ENCODE data around the gene TRIO.
"Not testable (repeated sequence)": the region's sequence is repeated elsewhere in the genome, so short reads cannot be mapped to it uniquely, and the experiment has no call there.

Gene TRIO

DNA sequence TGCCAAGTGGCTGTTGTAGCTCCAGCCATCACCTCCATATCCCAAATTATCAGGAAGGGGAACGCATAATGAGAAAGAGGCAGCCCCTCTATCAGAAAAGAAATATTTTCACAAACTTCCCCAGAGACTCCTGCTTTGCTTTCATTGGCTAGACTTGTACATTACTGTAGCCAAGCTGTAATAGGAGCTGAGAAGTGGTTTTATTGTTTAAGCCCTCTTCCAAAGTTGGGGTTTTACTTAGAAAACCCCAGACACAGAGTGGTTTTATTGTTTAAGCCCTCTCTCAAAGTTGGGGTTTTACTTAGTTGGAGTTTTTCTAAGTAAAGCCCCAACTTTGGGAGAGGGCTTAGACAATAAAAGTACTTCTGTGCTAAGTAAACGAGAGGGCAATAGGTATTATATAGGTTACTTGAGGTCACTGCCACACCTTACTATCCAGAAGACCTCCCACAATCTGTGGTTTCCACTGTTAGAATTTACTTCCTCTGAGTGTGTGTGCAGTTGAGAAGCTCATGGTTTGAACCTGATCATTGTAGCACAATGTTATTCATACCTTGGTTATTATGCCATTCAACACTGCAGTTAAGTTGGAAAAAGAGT is 222.8 kb downstream of the TRIO start:
- no peak for DNase-seq

DNA sequence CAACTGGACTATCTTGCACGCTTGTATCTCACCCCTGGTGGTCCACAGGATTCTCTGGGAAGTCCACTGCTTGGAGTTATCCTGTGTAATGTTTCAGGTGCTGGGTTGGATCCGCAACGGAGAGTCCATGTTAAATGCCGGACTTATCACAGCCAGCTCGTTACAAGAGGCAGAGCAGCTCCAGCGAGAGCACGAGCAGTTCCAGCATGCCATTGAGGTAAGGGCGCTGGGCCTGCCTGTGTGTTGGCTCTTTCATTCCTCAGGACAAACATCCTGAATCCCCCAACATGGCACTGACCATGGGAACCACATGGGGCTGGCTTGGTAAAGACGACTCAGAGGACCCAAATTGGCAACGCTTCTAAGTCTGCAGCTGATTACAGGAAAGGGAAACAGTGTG is 223.6 kb downstream of the TRIO start:
- no peak for DNase-seq

- DNase-seq, result no peak
Observed at GRCh38 chr5:14367364-14367763, 224.2 kb downstream of the TRIO start.

GRCh38 chr5:14369780-14370179 is 226.6 kb downstream of the TRIO start:
- DNase-seq, result no peak

DNA sequence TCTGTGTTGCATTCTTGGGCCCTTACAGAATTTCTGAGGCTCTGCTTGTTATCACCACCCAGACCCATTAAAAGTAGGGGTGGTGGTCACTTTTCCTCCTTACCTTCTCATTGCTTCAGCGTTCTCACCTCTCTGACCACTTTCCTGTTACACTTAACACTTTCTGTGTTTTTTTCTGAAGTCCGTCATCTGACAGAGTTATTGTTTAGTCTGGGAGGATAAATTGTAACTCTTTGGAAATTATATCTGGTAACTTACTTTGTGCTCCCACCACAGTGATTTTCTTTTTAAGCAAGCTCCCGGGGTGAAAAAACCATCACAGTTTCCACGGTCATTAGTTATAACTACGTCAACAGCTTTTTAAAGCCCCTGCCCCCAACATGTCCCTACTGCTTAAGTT is 227.2 kb downstream of the TRIO start:
- no peak for DNase-seq

DNA sequence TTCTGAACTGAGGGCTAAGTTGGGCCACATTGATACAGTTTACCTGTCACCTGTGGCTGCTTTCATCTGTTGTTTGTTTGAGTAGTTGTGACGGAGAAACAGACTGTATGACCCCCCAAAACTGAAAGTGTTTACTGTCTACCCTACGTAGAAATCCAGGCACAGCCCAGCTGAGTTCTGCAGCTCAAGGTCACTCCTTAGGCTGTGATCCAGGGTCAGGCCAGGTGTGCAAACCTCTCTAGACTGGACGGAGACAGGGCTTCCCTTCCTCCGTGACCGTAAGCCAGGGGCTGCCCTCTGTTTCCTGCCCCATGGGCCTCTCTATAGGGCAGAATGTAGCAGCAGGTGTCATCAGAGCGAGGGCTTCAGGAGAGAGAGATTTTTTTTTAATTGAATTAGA is 230.5 kb downstream of the TRIO start:
- DNase-seq, result no peak

GRCh38 chr5:14374100-14374499 is 231.0 kb downstream of the TRIO start:
- DNase-seq, result no peak

GRCh38 chr5:14376789-14377188 is 233.6 kb downstream of the TRIO start:
- DNase-seq, result no peak

- DNase-seq, result no peak
Observed at GRCh38 chr5:14379739-14380497, 236.8 kb downstream of the TRIO start.

DNA sequence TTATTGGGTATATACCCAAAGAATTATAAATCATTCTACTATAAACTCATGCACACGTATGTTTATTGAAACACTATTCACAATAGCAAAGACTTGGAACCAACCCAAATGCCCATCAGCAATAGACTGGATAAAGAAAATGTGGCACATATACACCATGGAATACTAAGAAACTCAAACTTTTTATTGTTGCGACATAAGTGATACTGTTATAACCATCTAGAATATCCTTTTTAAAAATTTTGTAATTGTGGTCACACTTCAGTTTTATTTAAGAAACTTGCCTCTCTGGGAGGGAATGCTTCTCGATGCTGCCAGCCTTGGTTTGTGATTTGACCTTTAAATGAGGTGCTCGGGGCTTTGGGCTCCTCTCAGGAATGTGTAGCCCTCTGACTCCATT is 237.6 kb downstream of the TRIO start:
- no peak for DNase-seq

DNA sequence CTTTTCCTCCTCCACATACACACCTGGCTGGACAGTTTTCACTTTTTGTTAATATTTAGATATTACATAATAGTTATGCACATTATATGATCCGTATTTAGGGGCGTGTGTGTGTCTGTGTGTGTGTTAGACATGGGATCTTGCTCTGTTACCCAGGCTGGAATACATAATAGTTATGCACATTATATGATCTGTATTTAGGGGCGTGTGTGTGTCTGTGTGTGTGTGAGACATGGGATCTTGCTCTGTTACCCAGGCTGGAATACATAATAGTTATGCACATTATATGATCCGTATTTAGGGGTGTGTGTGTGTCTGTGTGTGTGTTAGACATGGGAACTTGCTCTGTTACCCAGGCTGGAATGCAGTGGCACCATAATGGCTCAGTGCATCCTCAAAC is 239.5 kb downstream of the TRIO start:
- no peak for DNase-seq

DNA sequence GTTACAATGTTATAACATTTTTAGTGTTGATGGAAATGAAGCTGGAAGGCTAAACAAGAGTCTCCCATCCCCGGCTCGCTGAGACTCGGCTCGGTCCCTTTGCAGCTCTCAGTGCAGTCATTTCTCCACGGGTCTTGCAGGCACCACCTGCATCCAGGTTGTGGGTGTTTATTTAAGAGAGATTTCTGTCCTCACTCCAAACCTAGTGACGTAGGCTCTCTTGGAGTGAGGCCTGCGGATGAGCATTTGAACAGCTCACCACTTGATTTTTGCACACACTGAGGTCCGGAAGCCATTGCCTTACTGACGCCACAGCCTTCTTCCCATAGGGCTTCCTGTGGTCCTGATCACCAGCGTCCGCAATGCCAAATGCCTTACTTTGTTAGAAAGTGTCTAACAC is 240.8 kb downstream of the TRIO start:
- DNase-seq, result no peak

DNA sequence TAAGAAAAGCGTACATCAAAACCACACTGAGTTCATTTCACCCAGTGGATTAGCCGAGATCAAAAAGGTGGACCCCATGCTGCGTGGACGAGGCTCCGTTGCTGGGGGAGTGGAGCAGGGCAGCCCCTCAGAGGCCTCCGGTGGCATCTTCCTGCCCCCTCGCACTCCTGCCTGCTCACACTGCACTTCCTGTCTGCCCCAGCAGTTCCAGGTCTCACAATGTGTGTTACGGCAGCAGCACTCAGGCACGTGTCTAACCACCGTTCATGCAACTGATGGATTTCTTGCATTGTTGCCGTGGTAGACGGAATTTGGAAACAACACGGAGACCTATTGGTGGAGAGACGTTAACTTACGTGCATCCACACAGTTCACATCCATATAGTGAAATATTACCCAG is 241.9 kb downstream of the TRIO start:
- DNase-seq, result no peak

- no peak for DNase-seq
Observed at GRCh38 chr5:14386884-14387624, 243.9 kb downstream of the TRIO start.

DNA sequence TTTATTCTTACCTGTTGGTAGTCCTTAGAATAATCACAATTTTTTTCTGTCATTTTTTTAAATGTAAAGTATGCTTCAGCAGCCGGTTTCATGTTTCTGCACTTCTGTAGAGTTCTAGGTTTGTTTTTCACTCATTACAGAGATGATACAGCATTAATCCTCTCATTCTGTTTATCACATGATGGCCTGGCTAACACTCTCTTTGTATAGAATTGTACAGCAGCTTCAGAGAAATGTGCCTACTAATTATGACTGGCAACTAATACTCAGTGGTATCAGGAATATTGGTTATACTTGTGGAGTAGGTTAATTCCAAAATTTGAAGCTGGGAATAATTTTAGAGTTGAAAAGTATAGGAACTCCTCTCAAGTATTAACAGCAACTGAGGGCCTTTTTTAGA is 245.6 kb downstream of the TRIO start:
- DNase-seq, result no peak

- DNase-seq, result not testable (repeated sequence)
Observed at GRCh38 chr5:14392552-14392951, 249.4 kb downstream of the TRIO start.

DNA sequence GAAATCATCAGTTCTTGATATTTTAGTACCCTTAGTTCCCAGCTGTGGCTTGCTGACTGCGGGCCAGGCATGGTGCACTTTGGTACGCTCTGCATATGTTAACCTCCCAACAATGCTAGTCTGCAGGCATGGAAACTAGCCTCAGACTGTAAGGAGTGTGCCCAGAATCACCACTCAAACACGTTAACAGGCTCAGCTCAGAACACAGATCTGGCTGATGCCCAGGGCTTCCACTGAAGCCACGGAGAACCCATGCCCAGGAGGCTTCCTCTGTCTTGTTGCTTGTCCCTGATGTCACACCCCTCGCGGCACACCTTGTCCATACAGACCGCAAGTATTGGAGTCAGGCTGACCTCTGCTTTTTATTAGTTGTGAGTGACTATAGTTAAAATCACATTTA is 251.2 kb downstream of the TRIO start:
- no peak for DNase-seq

DNA sequence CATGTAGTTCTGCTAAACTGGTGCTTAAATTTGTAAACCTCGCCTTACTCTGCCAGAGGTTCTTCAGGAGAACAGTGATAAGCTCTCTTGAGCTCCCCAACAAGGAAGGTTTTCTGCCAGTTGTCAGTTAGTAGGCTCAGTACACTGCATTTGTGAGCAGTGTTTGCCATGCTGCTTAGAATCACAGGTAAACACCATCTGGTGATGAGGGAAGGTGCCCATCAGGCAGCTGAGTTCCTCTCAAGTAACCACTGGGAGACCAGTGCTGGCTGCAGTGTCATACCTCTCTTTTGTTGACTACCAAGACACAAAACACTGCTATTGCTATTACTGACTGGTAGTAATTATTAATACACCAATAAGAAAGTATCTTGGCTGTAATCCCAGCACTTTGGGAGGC is 252.3 kb downstream of the TRIO start:
- no peak for DNase-seq

GRCh38 chr5:14396066-14396465 is 252.9 kb downstream of the TRIO start:
- no peak for DNase-seq

DNA sequence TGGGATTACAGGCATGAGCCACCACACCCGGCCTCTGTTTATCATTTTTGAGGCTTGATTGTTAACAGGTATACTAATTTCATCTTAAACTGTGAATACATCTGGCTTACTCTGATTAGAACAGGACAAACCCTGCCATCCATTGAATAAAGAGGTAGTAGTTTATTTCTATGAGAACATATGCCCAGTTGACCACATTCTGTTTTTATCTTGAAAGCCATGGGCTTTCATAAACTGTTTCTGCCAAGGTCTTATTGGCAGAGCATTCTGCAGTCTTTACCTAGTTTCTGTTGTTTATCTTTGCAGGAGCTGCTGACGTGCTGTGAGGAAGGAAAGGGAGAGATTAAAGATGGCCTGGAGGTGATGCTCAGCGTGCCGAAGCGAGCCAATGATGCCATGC is 253.6 kb downstream of the TRIO start:
- no peak for DNase-seq

DNA sequence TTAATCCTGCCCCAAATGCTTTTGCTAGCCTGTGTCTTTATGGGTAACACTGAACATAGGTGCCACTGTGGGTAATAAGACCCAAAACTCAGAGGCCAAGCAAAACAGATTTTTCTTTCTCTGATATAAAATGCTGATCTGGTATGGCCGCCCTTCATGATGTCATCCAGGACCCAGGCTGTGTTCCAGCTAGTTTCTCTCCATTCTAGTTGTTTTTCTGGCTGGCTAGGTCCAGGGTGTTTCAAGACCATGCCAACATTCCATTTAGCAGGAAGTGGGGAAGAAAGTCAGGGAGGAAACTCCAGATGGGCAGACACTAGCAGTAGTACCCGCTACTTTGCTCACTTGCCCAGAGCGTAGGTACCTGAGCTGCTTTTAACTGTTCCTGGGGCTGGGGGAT is 254.6 kb downstream of the TRIO start:
- DNase-seq, result no peak

- peak; percentile 33 for DNase-seq
Observed at GRCh38 chr5:14399054-14399692, 256.0 kb downstream of the TRIO start.

DNA sequence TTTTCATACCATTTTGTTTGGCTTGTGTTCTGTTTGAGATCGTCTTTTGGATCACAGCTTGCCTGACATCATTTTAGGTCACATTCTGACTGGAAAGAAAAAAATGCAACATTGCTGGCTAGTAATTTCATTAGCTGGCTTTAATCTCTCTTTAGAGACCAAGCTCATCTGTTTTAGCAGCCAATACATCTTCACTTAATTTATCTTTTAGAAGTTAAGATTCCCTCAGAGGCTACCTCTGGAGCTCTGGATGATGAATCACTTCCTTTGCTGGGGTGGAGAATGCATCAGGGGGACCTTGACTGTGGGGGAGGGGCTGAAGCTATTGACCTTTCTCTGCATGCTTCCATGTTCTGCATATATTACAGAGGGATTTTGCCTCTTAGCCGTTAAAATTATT is 256.9 kb downstream of the TRIO start:
- DNase-seq, result no peak

GRCh38 chr5:14400611-14401010 is 257.5 kb downstream of the TRIO start:
- no peak for DNase-seq

All from NCI-H146 (cell line).